ENCODE data around the gene RTN4RL1.
A peak's percentile ranks its signal among the peaks of the same experiment; 100 is the strongest.

The RTN4RL1 gene

GRCh38 chr17:2059547-2060384, 34.6 kb upstream of the RTN4RL1 start:
- DNase-seq (ENCODE audit: low spot score) (no peak), FAIRE-seq (no peak)

- FAIRE-seq: no peak
- no peak for DNase-seq (ENCODE audit: low spot score)
Observed at GRCh38 chr17:2058586-2059546, 33.7 kb upstream of the RTN4RL1 start.

- DNase-seq (ENCODE audit: low spot score) (no peak), FAIRE-seq (no peak)
Observed at GRCh38 chr17:2057760-2058585, 32.8 kb upstream of the RTN4RL1 start.

GRCh38 chr17:2057175-2057759, 32.1 kb upstream of the RTN4RL1 start:
- FAIRE-seq (no peak), DNase-seq (ENCODE audit: low spot score) (no peak)

GRCh38 chr17:2056206-2057174, 31.4 kb upstream of the RTN4RL1 start:
- FAIRE-seq: no peak
- DNase-seq (ENCODE audit: low spot score): no peak

- DNase-seq (ENCODE audit: low spot score): no peak
- no peak for FAIRE-seq
Observed at GRCh38 chr17:2055292-2056205, 30.4 kb upstream of the RTN4RL1 start.

GRCh38 chr17:2054512-2055291, 29.6 kb upstream of the RTN4RL1 start, which contains the start of gene HIC1:
TSS of gene HIC1 (plus strand) at chr17:2055103. CDS start at chr17:2056691, 1,588 bp downstream.
- DNase-seq (ENCODE audit: low spot score): no peak
- FAIRE-seq: no peak

- FAIRE-seq (no peak), DNase-seq (ENCODE audit: low spot score) (no peak)
Observed at GRCh38 chr17:2054262-2054511, 29.1 kb upstream of the RTN4RL1 start.

- FAIRE-seq (no peak), DNase-seq (ENCODE audit: low spot score) (no peak)
Observed at GRCh38 chr17:2053380-2054261, 28.5 kb upstream of the RTN4RL1 start.

GRCh38 chr17:2051933-2052559, 26.9 kb upstream of the RTN4RL1 start:
- FAIRE-seq: no peak

GRCh38 chr17:2051061-2051932, 26.2 kb upstream of the RTN4RL1 start:
- DNase-seq (ENCODE audit: low spot score): no peak
- FAIRE-seq: no peak

More at GRCh38 chr17:2051933-2052559, 26.9 kb upstream of the RTN4RL1 start:
- no peak for DNase-seq (ENCODE audit: low spot score)

GRCh38 chr17:2050300-2051060, 25.3 kb upstream of the RTN4RL1 start:
- peak; percentile 63 for DNase-seq (ENCODE audit: low spot score)
- no peak for FAIRE-seq

GRCh38 chr17:2049333-2050299, 24.5 kb upstream of the RTN4RL1 start:
- no peak for FAIRE-seq
- DNase-seq (ENCODE audit: low spot score): peak; percentile 88

- DNase-seq (ENCODE audit: low spot score) (no peak), FAIRE-seq (no peak)
Observed at GRCh38 chr17:2048805-2049204, 23.7 kb upstream of the RTN4RL1 start.
